NCI-H2029 treated with DMSO at 0.1 percent for 48 hours (cell line): ENCODE data around the gene FRG1.
"Not testable (repeated sequence)": the region's sequence is repeated elsewhere in the genome, so short reads cannot be mapped to it uniquely, and the experiment has no call there.

ENCODE experiments used
- DNase-seq: peaks from one replicate; lab custom pipeline; 2025; lab: John Stamatoyannopoulos, UW

Gene FRG1

GRCh38 chr4:189940178-189941004 lies at the start of gene FRG1:
TSS of gene FRG1 (plus strand) at chr4:189940872. CDS start at chr4:189941010, 138 bp downstream.
- DNase-seq: no peak

GRCh38 chr4:189897667-189898066 lies 43.0 kb upstream of the FRG1 start:
- DNase-seq: no peak

- not testable (repeated sequence) for DNase-seq
Observed at GRCh38 chr4:189899481-189900015, 41.1 kb upstream of the FRG1 start.

- DNase-seq: not testable (repeated sequence)
Observed at GRCh38 chr4:189904420-189905027, 36.1 kb upstream of the FRG1 start.

DNA sequence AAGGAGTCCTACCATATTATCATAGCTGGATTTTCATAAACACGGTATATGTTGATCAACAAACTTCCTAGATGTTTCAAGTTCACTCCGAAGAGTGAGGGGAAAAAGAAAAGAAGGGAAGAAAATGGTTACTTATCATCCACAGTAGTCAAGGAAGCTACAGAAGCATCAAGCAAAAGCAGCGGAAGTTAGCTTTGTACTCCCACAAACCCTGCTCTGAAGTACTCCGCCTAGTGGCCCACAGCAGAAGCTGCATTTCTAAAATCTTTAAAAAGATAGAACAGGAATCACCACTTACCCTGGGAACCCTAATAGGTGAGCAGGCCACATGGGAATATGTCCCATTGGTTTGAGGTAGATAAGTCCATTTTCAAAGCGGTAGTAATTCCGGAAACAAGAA lies 28.5 kb upstream of the FRG1 start:
- DNase-seq: no peak

DNA sequence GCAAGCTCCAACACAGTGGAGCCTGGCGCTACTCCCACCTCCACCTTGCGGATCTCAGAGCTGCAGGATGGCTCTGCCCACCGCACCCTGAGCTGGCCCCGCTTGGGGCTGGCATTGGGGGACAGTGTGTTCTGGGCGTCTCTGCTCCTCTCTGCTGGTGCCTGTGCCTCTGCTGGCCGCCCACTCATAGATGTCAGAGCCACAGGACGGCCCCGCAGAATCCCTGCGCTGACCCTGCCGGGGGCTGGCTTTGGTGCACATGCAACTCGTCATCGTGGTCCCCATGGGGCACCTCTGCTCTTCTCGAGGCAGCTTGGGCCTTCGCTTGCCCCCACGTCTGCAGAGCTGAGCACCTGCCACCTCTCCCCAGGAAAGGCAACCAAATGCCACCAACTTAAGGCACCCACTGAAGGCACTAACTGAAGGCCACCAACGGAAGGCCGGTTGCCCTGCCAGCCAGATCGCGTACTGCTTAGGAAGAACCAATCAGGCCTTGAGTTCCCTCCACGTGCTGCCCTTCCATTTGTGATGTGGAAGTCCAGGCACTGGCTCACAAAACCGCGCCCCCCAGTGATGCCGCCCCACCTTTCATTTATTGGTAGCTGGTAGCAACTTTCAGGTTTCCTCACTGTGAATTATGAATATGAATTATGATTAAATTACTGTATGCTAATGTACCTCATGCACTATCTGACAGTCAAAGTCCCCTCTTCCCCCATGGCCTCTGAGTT lies 23.3 kb upstream of the FRG1 start:
- no peak for DNase-seq

GRCh38 chr4:189921058-189921457 lies 19.6 kb upstream of the FRG1 start:
- DNase-seq: no peak

DNA sequence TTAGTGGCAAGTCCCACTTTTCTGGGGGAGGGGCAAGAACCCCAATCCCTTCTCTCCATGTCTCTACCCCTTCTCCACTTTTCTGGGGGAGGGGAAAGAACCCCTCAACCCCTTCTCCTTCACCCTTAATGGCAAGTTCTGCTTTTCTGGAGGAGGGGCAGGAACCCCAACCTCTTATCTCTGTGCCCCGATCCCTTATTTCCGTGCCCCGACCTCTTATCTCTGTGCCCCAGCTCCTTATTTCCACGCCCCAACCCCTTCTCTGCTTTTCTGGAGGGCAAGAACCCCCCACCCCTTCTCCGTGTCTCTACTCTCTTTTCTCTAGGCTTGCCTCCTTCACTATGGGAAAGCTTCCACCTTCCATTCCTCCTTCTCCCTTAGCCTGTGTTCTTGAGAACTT lies 13.9 kb upstream of the FRG1 start:
- DNase-seq: not testable (repeated sequence)

DNA sequence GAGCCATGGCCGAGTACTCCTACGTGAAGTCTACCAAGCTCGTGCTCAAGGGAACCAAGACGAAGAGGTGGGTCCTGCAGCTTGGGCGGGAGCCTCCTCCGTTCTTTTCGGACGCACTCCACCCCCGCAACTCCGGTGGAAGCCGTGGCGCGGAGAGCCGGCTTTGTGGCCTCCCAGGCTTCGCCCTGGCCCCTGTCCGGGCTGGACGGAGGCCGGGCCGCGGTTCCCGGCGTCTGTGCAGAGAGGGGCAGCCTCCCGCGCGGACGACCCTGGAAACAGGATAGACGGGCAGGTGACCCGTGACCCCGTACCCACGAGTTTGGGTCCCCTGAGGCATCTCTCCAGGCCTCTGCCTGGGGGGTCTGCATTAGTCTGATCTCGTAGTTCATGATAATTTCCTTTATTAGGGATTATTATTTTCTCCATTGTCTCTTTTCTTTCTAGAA lies 356 bp downstream of the FRG1 start:
- no peak for DNase-seq

GRCh38 chr4:189942412-189942811 lies 1.7 kb downstream of the FRG1 start:
- DNase-seq: not testable (repeated sequence)

- DNase-seq: not testable (repeated sequence)
Observed at GRCh38 chr4:189944077-189944476, 3.4 kb downstream of the FRG1 start.

DNA sequence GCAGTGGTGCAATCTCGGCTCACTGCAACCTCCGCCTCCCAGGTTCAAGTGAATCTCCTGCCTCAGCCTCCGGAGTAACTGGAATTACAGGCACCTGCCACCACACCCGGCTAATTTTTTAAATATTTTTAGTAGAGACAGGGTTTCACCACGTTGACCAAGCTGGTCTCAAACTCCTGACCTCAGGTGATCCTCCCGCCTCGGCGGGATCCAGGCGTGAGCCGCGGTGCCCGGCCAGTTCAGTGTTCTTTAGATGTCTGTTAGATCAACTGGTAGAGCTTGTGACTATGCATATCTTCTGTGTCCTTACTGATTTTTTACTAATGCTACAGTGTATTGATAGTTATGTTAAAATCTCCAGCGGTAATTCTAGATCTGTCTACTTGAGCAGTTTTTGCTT lies 6.2 kb downstream of the FRG1 start:
- DNase-seq: not testable (repeated sequence)

DNA sequence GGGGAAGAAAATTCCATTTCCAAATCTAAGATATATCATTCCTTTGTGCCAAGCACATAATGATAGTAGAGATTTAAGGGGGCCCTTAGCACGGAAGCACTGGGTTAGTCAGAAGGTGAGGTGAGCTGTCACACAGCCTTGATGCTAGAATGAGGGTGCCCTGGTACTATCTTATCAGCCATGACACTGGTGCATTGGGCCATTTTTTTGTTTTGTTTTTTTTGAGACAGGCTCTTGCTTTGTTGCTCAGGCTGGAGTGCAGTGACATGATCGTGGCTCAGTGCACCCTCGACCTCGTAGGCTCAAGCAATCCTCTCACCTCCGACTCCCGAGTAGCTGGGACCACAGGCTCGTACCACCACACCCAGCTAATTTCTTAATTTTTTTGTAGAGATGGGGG lies 7.8 kb downstream of the FRG1 start:
- not testable (repeated sequence) for DNase-seq

- not testable (repeated sequence) for DNase-seq
Observed at GRCh38 chr4:189969291-189969690, 28.6 kb downstream of the FRG1 start.

- DNase-seq: no peak
Observed at GRCh38 chr4:189973646-189974045, 33.0 kb downstream of the FRG1 start.

DNA sequence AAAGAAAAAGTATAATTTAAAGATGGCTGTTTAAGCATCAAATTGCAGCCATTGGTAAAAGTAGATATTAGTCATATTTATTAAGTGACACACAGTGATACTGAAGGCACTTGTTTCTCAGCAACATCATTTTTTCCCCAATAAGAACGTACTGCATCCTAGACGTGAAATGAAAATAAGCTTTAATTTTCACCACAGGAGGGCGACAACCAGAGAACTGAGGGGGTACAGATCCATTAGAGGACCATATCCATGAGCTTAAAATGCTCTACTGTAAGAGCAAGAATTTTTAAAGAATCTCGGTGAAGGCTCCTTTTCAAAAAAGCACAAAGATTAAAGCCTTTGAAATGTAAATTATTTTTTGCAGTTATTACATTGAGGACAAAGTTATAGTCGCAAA lies 33.4 kb downstream of the FRG1 start:
- no peak for DNase-seq

- no peak for DNase-seq
Observed at GRCh38 chr4:189979196-189980047, 38.8 kb downstream of the FRG1 start.

GRCh38 chr4:189980292-189980691 lies 39.6 kb downstream of the FRG1 start:
- not testable (repeated sequence) for DNase-seq

GRCh38 chr4:189981970-189982369 lies 41.3 kb downstream of the FRG1 start:
- DNase-seq: no peak

DNA sequence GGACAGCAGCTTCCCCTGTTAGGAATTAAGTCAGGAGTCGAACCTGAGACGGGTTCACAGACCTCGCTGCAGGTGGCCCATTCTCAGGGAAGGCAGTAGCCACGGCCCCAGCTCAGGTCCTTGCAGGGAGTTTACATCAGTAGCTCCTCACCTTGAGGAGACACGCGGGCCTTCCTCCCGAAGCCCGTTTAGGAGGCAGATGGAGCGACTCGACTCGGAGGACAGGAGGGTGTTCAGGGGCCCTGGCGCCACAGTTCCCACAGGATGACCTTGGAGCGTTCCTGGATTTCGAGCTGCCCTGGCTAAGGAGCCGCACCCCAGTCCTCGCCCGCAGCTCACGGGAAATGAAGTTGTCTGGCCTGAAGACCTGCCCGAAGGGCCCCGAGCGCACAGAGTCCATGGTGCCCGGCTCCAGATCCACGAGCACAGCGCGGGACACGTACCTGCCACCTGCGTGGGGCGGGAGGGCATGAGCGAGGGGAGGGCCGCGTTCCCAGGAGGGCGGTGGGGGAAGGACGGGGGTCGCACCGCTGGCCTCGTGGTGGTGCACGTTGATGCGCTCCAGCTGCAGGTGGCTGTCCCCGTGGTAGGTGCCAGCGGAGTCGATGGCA lies 43.3 kb downstream of the FRG1 start:
- not testable (repeated sequence) for DNase-seq

- not testable (repeated sequence) for DNase-seq
Observed at GRCh38 chr4:189984661-189985060, 44.0 kb downstream of the FRG1 start.
